Inflammatory macrophage treated with lipopolysaccharide for 4 hours (primary cell): Measurements from ENCODE around the gene SLC35E3.

Experiments
- DNase-seq: peaks from one replicate; pipeline ENCODE4 v3.0.0-alpha.2; 2020

Gene SLC35E3

GRCh38 chr12:68745904-68746571 lies at the start of gene SLC35E3:
SLC35E3 (plus strand) TSS chr12:68746176; CDS start chr12:68746378, 202 bp downstream.
- DNase-seq = peak; percentile 94

GRCh38 chr12:68699486-68699885 lies 46.5 kb upstream of the SLC35E3 start:
- DNase-seq = no peak

- no peak for DNase-seq
These were observed 18.2 kb upstream of the SLC35E3 start for GRCh38 chr12:68727776-68728175.

DNA sequence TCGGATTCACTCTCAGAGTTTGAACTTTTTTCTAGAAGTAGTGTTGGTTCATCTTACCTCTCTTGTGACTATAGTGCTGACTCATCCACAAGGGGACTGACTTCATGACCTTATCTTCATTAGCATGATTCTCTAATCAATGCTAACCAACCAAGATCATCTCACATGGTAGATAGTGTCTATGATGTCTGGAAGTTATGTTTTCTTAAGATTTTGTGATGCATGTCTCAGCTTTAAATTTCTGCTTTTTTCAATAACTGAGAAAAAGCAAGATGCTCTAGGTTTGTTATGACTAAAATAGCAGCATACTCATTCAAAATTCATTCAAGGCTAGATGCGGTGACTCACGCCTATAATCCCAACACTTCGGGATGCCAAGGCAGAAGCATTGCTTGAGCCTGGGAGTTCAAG lies 12.3 kb upstream of the SLC35E3 start:
- DNase-seq = no peak

DNA sequence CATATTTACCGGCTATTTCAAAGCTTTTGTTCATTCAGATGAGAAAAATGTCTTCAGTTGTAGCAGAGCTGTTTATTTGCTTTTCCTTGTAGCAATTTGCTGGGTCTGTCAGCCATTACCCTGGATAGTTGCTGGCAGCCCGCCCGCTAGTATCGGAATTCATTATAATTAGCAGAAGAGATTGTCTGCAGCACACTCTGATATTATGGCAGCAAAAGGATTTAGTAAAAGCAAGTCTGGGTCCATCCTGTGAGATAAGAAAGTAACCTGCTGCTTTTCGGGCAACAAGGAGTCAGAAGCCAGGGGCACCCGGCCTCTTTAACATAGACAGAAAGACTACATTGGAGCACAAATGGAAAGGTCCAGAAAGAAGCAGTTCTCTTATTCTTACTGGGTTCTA lies 6.1 kb upstream of the SLC35E3 start:
- DNase-seq = no peak

DNA sequence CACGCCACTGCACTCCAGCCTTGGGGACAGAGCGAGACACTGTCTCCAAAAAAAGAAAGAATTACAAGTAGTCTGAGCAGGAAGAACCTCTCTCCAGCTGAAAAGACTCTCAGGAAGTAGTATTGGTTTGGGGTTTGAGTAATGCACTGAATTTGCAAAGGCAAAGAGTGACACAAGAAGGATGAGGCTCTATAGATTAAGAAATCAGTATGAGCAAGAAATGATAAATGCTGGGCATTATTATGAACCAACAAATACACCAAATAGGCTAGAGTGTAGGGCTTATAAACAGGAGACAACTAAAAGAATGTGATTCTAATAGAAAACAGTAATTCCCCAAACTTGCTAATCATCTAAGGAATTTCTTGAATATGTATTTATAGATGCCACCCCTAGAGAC lies 2.6 kb upstream of the SLC35E3 start:
- peak; percentile 83 for DNase-seq

GRCh38 chr12:68745376-68745903 lies 536 bp upstream of the SLC35E3 start:
- no peak for DNase-seq

DNA sequence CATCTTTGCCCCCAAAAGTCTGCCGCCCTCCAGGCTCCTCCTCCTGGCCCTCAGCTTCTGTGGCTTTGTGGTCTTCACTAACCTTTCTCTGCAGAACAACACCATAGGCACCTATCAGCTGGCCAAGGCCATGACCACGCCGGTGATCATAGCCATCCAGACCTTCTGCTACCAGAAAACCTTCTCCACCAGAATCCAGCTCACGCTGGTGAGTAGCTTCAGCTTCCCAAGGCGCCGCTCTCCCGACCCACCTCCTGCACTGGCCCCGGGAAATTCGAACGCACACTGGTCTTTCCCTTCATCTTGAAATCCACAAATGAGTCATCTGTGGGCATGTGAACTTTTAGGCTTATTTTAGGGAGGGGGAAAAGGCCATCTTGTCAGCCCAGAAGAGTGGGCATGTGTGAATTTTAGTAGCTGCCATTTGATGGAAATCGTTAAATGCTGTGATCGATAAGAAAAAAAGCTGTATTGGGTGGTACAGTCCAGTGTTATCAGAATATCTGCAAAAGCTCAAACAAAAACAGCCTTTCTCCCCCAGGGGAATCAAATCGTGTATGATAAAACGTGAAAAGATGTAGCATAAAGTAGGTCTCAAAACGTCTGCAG lies 700 bp downstream of the SLC35E3 start:
- DNase-seq = peak; percentile 63

- peak; percentile 7 for DNase-seq
These were observed 3.5 kb downstream of the SLC35E3 start for GRCh38 chr12:68749443-68749842.

GRCh38 chr12:68749861-68750260 lies 3.9 kb downstream of the SLC35E3 start:
- DNase-seq = no peak

- no peak for DNase-seq
These were observed 4.5 kb downstream of the SLC35E3 start for GRCh38 chr12:68750506-68750905.

DNA sequence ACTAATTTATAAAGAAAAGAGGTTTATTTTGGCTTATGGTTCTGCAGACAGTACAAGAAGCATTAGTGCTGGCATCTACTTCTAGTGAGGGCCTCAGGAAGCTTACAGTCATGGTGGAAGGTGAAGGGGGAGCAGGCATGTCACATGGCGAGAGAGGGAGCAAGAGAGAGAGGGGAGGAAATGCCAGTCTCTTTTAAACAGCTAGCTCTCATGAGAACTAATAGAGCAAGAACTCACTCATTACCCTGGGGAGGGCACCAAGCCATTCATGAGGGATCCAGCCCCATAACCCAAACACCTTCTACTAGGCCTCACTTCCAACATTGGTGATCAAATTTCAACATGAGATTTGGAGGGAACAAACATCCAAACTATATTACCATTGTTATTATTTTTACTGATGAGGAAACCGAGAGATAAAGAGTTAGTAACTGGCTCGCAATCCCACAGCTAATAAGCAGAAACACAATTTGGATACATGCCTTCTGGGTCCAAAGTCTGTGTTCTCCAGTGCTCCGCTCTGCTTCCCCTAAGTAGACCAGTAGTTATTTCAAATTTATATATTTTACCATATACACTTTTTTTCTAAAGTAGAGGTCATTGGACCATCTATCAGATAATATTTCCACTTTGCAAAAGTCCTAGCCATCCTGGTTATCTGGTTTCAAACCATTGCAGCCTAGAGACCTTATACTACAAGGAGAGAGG lies 9.7 kb downstream of the SLC35E3 start:
- no peak for DNase-seq

GRCh38 chr12:68759852-68760251 lies 13.9 kb downstream of the SLC35E3 start:
- DNase-seq = peak; percentile 30

DNA sequence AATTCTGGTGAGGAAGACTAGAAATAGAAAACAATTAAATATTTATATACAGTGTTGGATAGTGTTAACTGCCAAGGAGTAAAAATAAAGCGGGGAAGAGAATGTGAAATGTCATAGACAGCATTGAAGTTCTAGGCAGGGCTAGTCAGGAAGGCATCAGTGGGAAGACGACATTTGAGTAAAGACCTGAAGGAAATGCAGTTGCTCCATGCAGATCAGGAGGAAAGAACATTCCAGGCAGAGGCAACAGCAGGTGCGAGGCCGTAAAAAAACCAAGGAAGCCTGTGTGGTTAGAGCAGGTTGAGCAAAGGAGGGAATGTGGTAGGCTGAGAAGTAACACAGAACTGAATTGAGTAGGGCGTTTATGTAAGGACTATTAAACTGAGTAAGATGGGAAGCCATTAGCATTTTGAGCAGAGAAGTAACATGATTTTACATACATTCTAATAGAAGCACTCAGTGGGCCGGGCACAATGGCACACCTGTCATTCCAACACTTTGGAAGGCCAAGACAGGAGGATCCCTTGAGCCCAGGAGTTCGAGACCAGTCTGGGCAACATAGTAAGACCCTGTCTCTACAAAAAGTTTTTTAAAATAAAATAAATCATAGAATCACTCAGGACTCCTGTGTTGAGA lies 14.9 kb downstream of the SLC35E3 start:
- DNase-seq = no peak

DNA sequence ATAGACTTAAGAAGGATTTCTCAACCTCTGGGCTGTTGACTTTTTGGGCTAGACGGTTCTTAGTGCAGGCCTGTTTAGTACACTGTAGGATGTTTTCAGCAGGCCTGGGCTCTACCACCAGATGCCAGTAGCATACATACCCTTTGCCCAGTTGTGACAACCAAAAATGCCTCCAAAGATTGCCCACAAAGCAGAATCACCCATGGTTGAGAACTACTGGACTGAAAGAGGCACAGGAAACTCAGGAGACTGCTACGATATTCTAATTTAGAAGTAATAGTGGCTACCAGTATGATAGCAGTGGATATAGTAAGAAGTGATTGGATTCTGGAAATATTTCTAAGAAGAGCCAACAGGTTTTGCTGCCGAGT lies 15.5 kb downstream of the SLC35E3 start:
- no peak for DNase-seq

DNA sequence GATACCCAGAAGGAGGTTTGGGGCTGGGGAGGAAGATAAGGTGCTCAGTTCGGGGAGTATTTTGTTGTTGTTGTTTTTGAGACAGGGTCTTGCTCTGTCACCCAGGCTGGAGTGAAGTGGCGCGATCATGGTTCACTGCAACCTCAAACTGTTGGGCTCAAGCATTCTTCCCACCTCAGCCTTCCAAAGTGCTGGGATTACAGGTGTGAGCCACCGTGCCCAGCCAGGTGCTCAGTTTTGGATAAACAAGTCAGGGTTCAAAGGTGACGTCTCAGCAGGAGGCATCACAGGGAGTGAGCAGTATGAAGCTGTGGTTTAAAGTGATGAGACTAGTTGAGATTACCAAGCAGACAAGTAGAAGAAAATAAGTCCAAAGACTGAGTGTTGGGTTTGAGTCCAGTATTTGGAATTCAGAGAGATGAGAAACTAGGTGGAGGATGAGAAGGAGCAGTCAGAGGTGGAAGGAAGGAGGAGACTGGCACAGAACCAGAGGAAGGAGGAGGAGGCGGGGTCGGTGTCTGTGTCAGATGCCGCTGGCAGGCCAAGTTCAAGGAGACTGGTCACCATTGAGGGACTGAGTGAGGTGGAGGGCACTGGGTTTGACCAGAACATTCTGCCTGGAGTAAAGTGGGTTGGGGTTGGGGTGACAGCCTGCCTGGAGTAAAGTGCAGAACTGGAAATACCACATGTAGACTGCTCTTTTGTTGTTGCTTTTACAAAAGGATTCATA lies 16.1 kb downstream of the SLC35E3 start:
- DNase-seq = no peak

DNA sequence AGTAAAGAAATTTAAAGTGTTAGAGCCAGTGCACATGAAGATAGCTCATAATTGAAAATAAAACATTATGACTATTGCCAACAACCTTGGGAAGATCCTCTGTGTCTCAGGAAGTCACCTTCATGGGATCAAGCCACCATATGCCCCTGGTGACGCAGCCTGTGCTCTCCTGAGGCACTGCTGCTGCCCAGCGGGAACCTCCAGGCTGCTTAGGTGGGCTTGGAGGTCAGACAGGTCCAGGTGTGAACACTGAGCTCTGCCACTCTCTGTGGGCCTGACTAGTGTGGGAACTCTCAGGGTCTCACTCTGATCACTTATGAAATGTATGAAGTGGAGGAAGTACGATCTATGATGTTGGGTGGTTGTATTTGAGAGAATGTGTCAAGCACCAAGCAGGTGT lies 16.7 kb downstream of the SLC35E3 start:
- no peak for DNase-seq

- DNase-seq = no peak
These were observed 19.7 kb downstream of the SLC35E3 start for GRCh38 chr12:68765696-68766095.

GRCh38 chr12:68766646-68767045 lies 20.7 kb downstream of the SLC35E3 start:
- DNase-seq = no peak

DNA sequence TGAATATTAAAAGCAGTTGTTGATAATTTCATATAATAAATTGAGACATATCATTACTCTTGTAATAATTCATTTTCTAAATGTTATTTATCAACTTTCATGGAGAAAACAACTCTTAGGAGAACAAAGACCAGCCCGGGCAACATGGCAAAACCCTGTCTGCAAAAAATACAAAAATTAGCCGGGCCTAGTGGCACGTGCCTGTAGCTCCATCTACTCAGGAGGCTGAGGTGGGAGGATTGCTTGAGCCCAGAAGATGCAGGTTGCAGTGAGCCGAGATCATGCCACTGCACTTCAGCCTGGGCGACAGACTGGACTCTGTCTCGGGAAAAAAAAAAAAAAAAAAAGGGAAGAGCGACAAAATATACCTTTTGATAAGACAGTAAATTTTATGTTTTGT lies 21.2 kb downstream of the SLC35E3 start:
- DNase-seq = no peak

DNA sequence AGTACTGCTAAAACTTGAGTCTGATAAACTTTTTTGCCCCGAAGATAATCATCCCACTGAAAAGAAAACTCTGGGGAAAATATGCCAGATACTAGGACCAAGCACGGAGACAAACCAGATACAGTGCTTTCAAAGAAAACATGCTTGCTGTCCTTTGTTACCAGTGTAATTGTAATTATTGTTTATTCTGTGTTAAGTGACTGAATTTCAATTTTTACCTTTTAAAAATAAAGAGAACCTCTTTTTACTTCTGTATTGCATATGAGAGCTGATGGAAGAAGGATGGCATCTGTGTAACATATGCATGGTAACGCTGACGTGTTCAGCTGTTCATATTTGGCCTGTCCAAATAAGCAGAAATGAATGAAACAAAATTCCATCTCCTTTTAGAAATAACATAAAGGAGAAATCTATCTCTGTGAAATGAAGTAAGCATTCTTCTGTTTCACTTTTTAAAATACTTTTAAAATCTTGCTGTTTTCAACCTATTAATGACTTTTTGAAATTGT lies 22.5 kb downstream of the SLC35E3 start:
- DNase-seq = no peak

DNA sequence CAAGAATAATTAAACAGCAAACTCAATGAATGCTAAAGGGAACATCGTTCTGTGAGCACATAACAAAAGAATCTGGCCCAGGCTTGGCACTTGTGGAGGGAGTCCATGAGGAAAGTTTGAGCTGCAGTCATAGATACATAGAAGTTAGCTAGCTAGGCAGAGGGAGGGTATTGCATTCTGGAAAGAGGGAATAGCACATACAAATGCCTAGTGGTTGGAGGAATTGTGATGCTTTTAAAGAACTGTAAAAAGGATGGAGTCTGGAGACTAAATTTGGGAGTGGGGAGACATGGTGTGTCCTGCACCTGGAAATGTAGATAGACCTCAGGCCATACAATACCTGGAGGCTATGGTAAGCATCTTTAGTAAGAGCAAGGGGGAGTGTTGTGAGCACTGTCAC lies 24.0 kb downstream of the SLC35E3 start:
- DNase-seq = no peak
